Activated T-cell treated with anti-CD3 and anti-CD28 coated beads for 24 hours (primary cell): ENCODE results near the gene ZNF844.
"Not testable (repeated sequence)": the region's sequence is repeated elsewhere in the genome, so short reads cannot be mapped to it uniquely, and the experiment has no call there.

Experiments
- DNase-seq: peaks from one replicate; pipeline ENCODE4 v3.0.0-alpha.2; 2020; ENCODE audit warnings: low read depth

The ZNF844 gene

GRCh38 chr19:12092065-12092867, 27.7 kb downstream of the ZNF844 start:
- peak; percentile 61 for DNase-seq

GRCh38 chr19:12092956-12093355, 28.4 kb downstream of the ZNF844 start:
- DNase-seq, result no peak

GRCh38 chr19:12093777-12094176, 29.2 kb downstream of the ZNF844 start:
- DNase-seq, result no peak

GRCh38 chr19:12095111-12095790, 30.7 kb downstream of the ZNF844 start:
- no peak for DNase-seq

- DNase-seq, result no peak
These were observed 33.5 kb downstream of the ZNF844 start for GRCh38 chr19:12098040-12098439.

- not testable (repeated sequence) for DNase-seq
These were observed 39.4 kb downstream of the ZNF844 start for GRCh38 chr19:12103909-12104308.

GRCh38 chr19:12111176-12111575, 46.6 kb downstream of the ZNF844 start:
- DNase-seq, result no peak

- no peak for DNase-seq
These were observed 47.6 kb downstream of the ZNF844 start for GRCh38 chr19:12111943-12112637.

- peak; percentile 16 for DNase-seq
These were observed 48.2 kb downstream of the ZNF844 start for GRCh38 chr19:12112701-12113100.

- no peak for DNase-seq
These were observed 48.6 kb downstream of the ZNF844 start for GRCh38 chr19:12113121-12113520.

GRCh38 chr19:12117201-12117970, 52.9 kb downstream of the ZNF844 start:
- DNase-seq, result no peak

GRCh38 chr19:12126707-12127106, 62.2 kb downstream of the ZNF844 start:
- DNase-seq, result no peak
